GM12878 (cell line): Measurements from ENCODE around the gene EDARADD. TPM values are rescaled to one million over a fixed set of nuclear protein-coding genes. Genes with fewer than 3 reads are reported as not detected.

ENCODE experiments used
- ATAC-seq: fragments of 200-7000 bp; cut with Tn5 transposase; 3 replicates; pipeline ENCODE4 v1.9.1; 2020; ENCODE audit warnings: mild to moderate bottlenecking, moderate library complexity
- BruUV-seq: library from RNA; stranded (reverse); fragments of 400-500 nt; replicated peaks from 2 replicates; lab custom pipeline; 2021; lab: Mats Ljungman, UMichigan
- CTCF ChIA-PET: fragments of 300-600 bp; sonication (Branson Sonifier 250); formaldehyde crosslinking; extraction: SDS; loops from one replicate; lab custom pipeline; 2021; ENCODE audit warnings: inconsistent platforms; lab: Yijun Ruan, JAX
- POLR2A ChIA-PET: fragments of 350-600 bp; formaldehyde crosslinking; extraction: SDS; loops from one replicate; lab custom pipeline; 2021; ENCODE audit warnings: inconsistent platforms; lab: Charles Lee
- RAD21 ChIA-PET: fragments of 300-600 bp; sonication (Branson Sonifier 250); formaldehyde crosslinking; loops from one replicate; lab custom pipeline; 2023; ENCODE audit warnings: antibody characterized with exemption; ENCODE audit not compliant: unreplicated experiment; lab: Charles Lee
- SMC1A ChIA-PET: fragments of 300-600 bp; sonication (Branson Sonifier 250); formaldehyde crosslinking; loops from one replicate; lab custom pipeline; 2023; ENCODE audit not compliant: unreplicated experiment, uncharacterized antibody; lab: Charles Lee
- DNase-seq: peaks from one replicate; pipeline ENCODE4 v3.0.0-alpha.2; 2011; ENCODE audit warnings: low read depth, low spot score
- FAIRE-seq: peaks from 3 replicates; lab custom pipeline; 2011; peaks lifted over from hg19 to GRCh38; lab: Jason Lieb, UNC
- H2AFZ ChIP-seq: 2 replicates; pipeline ENCODE4 v1.6.0; 2011; ENCODE audit warnings: low read depth, low read length, control low read depth; ENCODE audit not compliant: control insufficient read depth
- H3K27ac ChIP-seq: 2 replicates; pipeline ENCODE4 v1.5.1; 2011; ENCODE audit warnings: control low read depth; ENCODE audit not compliant: control insufficient read depth, insufficient read depth
- H3K27me3 ChIP-seq, 2 experiments: replicated peaks in 1 of 2; 2 replicates each; pipeline versions ENCODE4 v1.6.0 to v1.6.1; 2011; ENCODE audit warnings: low read length in 1 of 2; ENCODE audit not compliant: control insufficient read depth in 2 of 2, insufficient read depth in 2 of 2
- H3K36me3 ChIP-seq, 2 experiments: 2 replicates each; pipeline ENCODE4 v1.5.1; 2011; ENCODE audit warnings: low read length in 1 of 2; ENCODE audit not compliant: control insufficient read depth in 2 of 2, insufficient read depth in 2 of 2
- H3K4me1 ChIP-seq: 2 replicates; pipeline ENCODE4 v1.6.1; 2011; ENCODE audit warnings: mild to moderate bottlenecking, low read length, moderate library complexity, mixed read lengths; ENCODE audit not compliant: control insufficient read depth, insufficient read depth
- H3K4me2 ChIP-seq: 2 replicates; pipeline ENCODE4 v1.6.0; 2011; ENCODE audit warnings: control low read depth; ENCODE audit not compliant: control insufficient read depth, insufficient read depth
- H3K4me3 ChIP-seq: fragments of 200-600 bp; sonication (generic); 2 replicates; pipeline ENCODE4 v1.5.1; 2016
- H3K79me2 ChIP-seq: 2 replicates; pipeline ENCODE4 v1.6.0; 2011; ENCODE audit warnings: low read length; ENCODE audit not compliant: control insufficient read depth, insufficient read depth
- H3K9ac ChIP-seq: 2 replicates; pipeline ENCODE4 v1.8.0; 2011; ENCODE audit warnings: low read length, control low read depth, mixed read lengths; ENCODE audit not compliant: control insufficient read depth, insufficient read depth
- H3K9me3 ChIP-seq: replicated peaks from 3 replicates; pipeline ENCODE4 v1.5.1; 2011; ENCODE audit warnings: mild to moderate bottlenecking, low read length; ENCODE audit not compliant: control insufficient read depth, insufficient read depth
- H4K20me1 ChIP-seq: 2 replicates; pipeline ENCODE4 v1.6.0; 2011; ENCODE audit not compliant: control insufficient read depth, insufficient read depth
- BCL3 ChIP-seq: IDR thresholded peaks from 2 replicates; pipeline ENCODE4 v1.6.1; 2011; ENCODE audit warnings: borderline replicate concordance, low read depth, mild to moderate bottlenecking, moderate library complexity, low read length; ENCODE audit not compliant: insufficient read depth, poor library complexity, severe bottlenecking
- E2F8 ChIP-seq: fragments of 450-650 bp; IDR thresholded peaks from 2 replicates; pipeline ENCODE4 v1.6.1; 2018; ENCODE audit warnings: mild to moderate bottlenecking, low read depth, moderate library complexity; ENCODE audit not compliant: partially characterized antibody
- ETV6 ChIP-seq, 2 experiments: fragments of 450-650 bp in 1 of 2; IDR thresholded peaks in 1 of 2; conservative IDR thresholded peaks in 1 of 2; 2 replicates each; pipeline ENCODE4 v1.6.1; 2014; ENCODE audit warnings: antibody characterized with exemption in 1 of 2, borderline replicate concordance in 1 of 2, low read depth in 1 of 2, mild to moderate bottlenecking in 1 of 2, moderate library complexity in 1 of 2
- KLF5 ChIP-seq: fragments of 450-650 bp; IDR thresholded peaks from 2 replicates; pipeline ENCODE4 v1.6.1; 2014; ENCODE audit warnings: mild to moderate bottlenecking; ENCODE audit not compliant: partially characterized antibody
- LARP7 ChIP-seq: fragments of 450-650 bp; IDR thresholded peaks from 2 replicates; pipeline ENCODE4 v1.6.1; 2017; ENCODE audit warnings: mild to moderate bottlenecking
- MTA2 ChIP-seq: fragments of 450-650 bp; IDR thresholded peaks from 2 replicates; pipeline ENCODE4 v1.6.1; 2016; ENCODE audit warnings: low read depth, mild to moderate bottlenecking, moderate library complexity
- MXI1 ChIP-seq: fragments of 150-350 bp; IDR thresholded peaks from 2 replicates; pipeline ENCODE4 v1.6.1; 2011; ENCODE audit warnings: low read depth, mild to moderate bottlenecking, inconsistent platforms, low read length, improper control_type of control experiment
- PAX5 ChIP-seq: IDR thresholded peaks from 2 replicates; pipeline ENCODE4 v1.6.1; 2011; ENCODE audit warnings: low read depth, low read length, borderline replicate concordance
- REST ChIP-seq: IDR thresholded peaks from 2 replicates; pipeline ENCODE4 v1.6.1; 2012; ENCODE audit warnings: mild to moderate bottlenecking, low read depth, low read length
- ZNF274 ChIP-seq: IDR thresholded peaks from one replicate; pipeline ENCODE4 v1.8.0; 2011; ENCODE audit not compliant: insufficient read length, insufficient read depth
- ZNF384 ChIP-seq: IDR thresholded peaks from 2 replicates; pipeline ENCODE4 v1.6.1; 2012; ENCODE audit warnings: low read depth, mild to moderate bottlenecking, low read length, improper control_type of control experiment, borderline replicate concordance
- WGBS: methylation state at CpG from one replicate; pipeline ENCODE4 v1.1.6; 2016; ENCODE audit warnings: low lambda C conversion rate; ENCODE audit not compliant: insufficient replicate concordance, insufficient coverage; ENCODE audit errors: missing lambda C conversion rate; 5-methylcytosine and 5-hydroxymethylcytosine counted together
- in situ Hi-C: fragments of 300-500 bp; cut with MboI; formaldehyde crosslinking; loops from 9 replicates; pipeline ENCODE4 v1.14.3; 2018; ENCODE audit warnings: mixed read lengths
- intact Hi-C: fragments of 100-400 bp; cut with micrococcal nuclease; formaldehyde crosslinking; loops from one replicate; pipeline ENCODE4 v1.14.2; 2022; ENCODE audit not compliant: unreplicated experiment
- polyA plus RNA-seq, 11 experiments: library from polyadenylated mRNA; depleted of rRNA in 4 of 11; unstranded in 6 of 11; stranded (reverse) in 5 of 11; fragments of >200 nt; fragmentation: Nextera tagmentation in 4 of 11; fragmentation: Illumina TruSeq in 1 of 11; extraction: Ambion mirVana in 4 of 11; extraction: Trizol in 1 of 11; gene quantifications; 1 replicate in 1 of 11; 2 replicates in 10 of 11; pipeline versions ENCODE4 v1.2.1 to v1.2.3, GENCODE V29; 2011 to 2016; ENCODE audit warnings: inconsistent platforms in 2 of 11, missing spikeins in 2 of 11, low read depth in 1 of 11
- total RNA-seq, 4 experiments: library from RNA; depleted of rRNA in 3 of 4; stranded (reverse); fragments of >200 nt in 3 of 4; fragmentation: Illumina TruSeq in 1 of 4; extraction: Trizol in 1 of 4; gene quantifications; 2 replicates each; pipeline versions ENCODE4 v1.2.1 to v1.2.3, GENCODE V29; 2013 to 2021

The EDARADD gene
- total and polyA plus RNA-seq, 10 of the 15 experiments (the other 5 are each of a cell fraction or from before 2014, with no cell fraction given) = 0.58 to 6.1 (median 4.7) TPM

- Histone ChIP-seq H3K9me3 (no peaks in the 10 kb centered on the region), H2AFZ (peak overlapping the region; percentile 62), H3K79me2 (no peaks in the 10 kb centered on the region), H3K27ac (no peak overlapping the region), H3K27me3 (no peaks in the 10 kb centered on the region), H4K20me1 (no peaks in the 10 kb centered on the region), H3K4me1 (peaks cover 21% of the 10 kb centered on the region), H3K4me3 (0 out of 2 replicates have a peak overlapping the region, but pooled peaks have one; percentile 26), H3K9ac (no peak overlapping the region), H3K4me2 (peak overlapping the region; percentile 88), H3K36me3 (no peaks in the 10 kb centered on the region)
- no TSS peak for BruUV-seq
- intact Hi-C loops (no loop called here), in situ Hi-C loops (no loop called here)
- ChIA-PET CTCF (interaction anchor here (0.8 to 1.8 kb wide), 6 partner anchors 8 to 64 kb away, joined by 3 to 4 read pairs (median 3); partner anchors contain the start of gene EDARADD), POLR2A (interaction anchor here (0.6 to 1.7 kb wide), 3 partner anchors 28 to 141 kb away, joined by 4 to 7 read pairs (median 4); partner anchors contain the start of gene EDARADD), RAD21 (interaction anchor here (0.6 to 2.3 kb wide), 7 partner anchors 9 to 141 kb away, joined by 3 to 7 read pairs (median 3); no protein-coding TSS in a partner anchor), SMC1A (interaction anchor here (0.5 to 1.7 kb wide), 9 partner anchors 33 to 173 kb away, joined by 3 to 5 read pairs (median 3); no protein-coding TSS in a partner anchor)
- 21% methylated on average over 14 of the region's 14 CpGs for WGBS
- ATAC-seq = peak; percentile 99
- DNase-seq = peak; percentile 42
- FAIRE-seq = peak; percentile 13
- TF ChIP-seq LARP7 = peak; percentile 44; the same call in 1 of the 2 replicates
- no peak for TF ChIP-seq ETV6 (conservative IDR thresholded peaks at IDR 0.05 in 1 of 2, IDR thresholded peaks at IDR 0.05 in 1 of 2; ENCODE audit: borderline replicate concordance in 1 of 2, low read depth in 1 of 2)
- TF ChIP-seq REST = no peak
- no peak for TF ChIP-seq ZNF274
- TF ChIP-seq ZNF384 = no peak
- TF ChIP-seq PAX5 = no peak
- no peak for TF ChIP-seq E2F8
- TF ChIP-seq BCL3 = peak; percentile 55
- peak; percentile 46; the same call in 1 of the 2 replicates for TF ChIP-seq MTA2
- TF ChIP-seq KLF5 = peak; percentile 48
- no peak for TF ChIP-seq MXI1
Measured at GRCh38 chr1:236425031-236425663, 31.1 kb downstream of the EDARADD start.
